ENCODE data around the gene SMIM13. TPM values are rescaled to one million over a fixed set of nuclear protein-coding genes. Genes with fewer than 3 reads are reported as not detected.
A peak's percentile ranks its signal among the peaks of the same experiment; 100 is the strongest.

Gene SMIM13
- total RNA-seq, 1 donor from 2014 or later: 8.6 TPM

- no peak for DNase-seq (ENCODE audit: low read depth)
- H3K4me3 ChIP-seq (ENCODE audit: low read depth, low read length): no peak overlapping the region
- TF ChIP-seq CTCF (conservative IDR thresholded peaks at IDR 0.05; ENCODE audit: low read depth, low read length): no peak
These were observed 48.8 kb downstream of the SMIM13 start for GRCh38 chr6:11142296-11143027.

- DNase-seq (ENCODE audit: low read depth): no peak
- H3K4me3 ChIP-seq (ENCODE audit: low read depth, low read length): no peak overlapping the region
- no peak for TF ChIP-seq CTCF (conservative IDR thresholded peaks at IDR 0.05; ENCODE audit: low read depth, low read length)
These were observed 50.0 kb downstream of the SMIM13 start for GRCh38 chr6:11143394-11144371.

- peak; percentile 98 for TF ChIP-seq CTCF (conservative IDR thresholded peaks at IDR 0.05; ENCODE audit: low read depth, low read length)
- H3K4me3 ChIP-seq (ENCODE audit: low read depth, low read length): no peak overlapping the region
- DNase-seq (ENCODE audit: low read depth): no peak
These were observed 50.8 kb downstream of the SMIM13 start for GRCh38 chr6:11144393-11144851.

- H3K4me3 ChIP-seq (ENCODE audit: low read depth, low read length): no peak overlapping the region
- DNase-seq (ENCODE audit: low read depth): no peak
- no peak for TF ChIP-seq CTCF (conservative IDR thresholded peaks at IDR 0.05; ENCODE audit: low read depth, low read length)
These were observed 52.6 kb downstream of the SMIM13 start for GRCh38 chr6:11146117-11146826.

GRCh38 chr6:11149551-11149950 is 55.9 kb downstream of the SMIM13 start:
- H3K4me3 ChIP-seq (ENCODE audit: low read depth, low read length): no peak overlapping the region
- TF ChIP-seq CTCF (conservative IDR thresholded peaks at IDR 0.05; ENCODE audit: low read depth, low read length): no peak
- DNase-seq (ENCODE audit: low read depth): no peak

- no peak for TF ChIP-seq CTCF (conservative IDR thresholded peaks at IDR 0.05; ENCODE audit: low read depth, low read length)
- no peak overlapping the region for H3K4me3 ChIP-seq (ENCODE audit: low read depth, low read length)
- DNase-seq (ENCODE audit: low read depth): no peak
These were observed 57.9 kb downstream of the SMIM13 start for GRCh38 chr6:11151488-11151887.
